HG03432 (cell line): ENCODE data around the gene FLT3LG.
"Not testable (repeated sequence)": the region's sequence is repeated elsewhere in the genome, so short reads cannot be mapped to it uniquely, and the experiment has no call there.

ENCODE experiments used
- ATAC-seq: cut with Tn5 transposase; IDR thresholded peaks from one replicate; pipeline ENCODE4 v1.9.1; 2021; ENCODE audit warnings: mild to moderate bottlenecking, moderate library complexity; ENCODE audit not compliant: unreplicated experiment

FLT3LG gene

DNA sequence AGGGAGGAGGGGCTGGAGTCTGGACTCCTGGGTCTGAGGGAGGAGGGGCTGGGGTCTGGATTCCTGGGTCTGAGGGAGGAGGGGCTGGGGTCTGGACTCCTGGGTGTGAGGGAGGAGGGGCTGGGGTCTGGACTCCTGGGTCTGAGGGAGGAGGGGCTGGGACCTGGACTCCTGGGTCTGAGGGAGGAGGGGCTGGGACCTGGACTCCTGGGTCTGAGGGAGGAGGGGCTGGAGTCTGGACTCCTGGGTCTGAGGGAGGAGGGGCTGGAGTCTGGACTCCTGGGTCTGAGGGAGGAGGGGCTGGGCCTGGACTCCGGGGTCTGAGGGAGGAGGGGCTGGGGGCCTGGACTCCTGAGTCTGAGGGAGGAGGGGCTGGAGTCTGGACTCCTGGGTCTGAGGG is 12.9 kb upstream of the FLT3LG start:
- not testable (repeated sequence) for ATAC-seq

DNA sequence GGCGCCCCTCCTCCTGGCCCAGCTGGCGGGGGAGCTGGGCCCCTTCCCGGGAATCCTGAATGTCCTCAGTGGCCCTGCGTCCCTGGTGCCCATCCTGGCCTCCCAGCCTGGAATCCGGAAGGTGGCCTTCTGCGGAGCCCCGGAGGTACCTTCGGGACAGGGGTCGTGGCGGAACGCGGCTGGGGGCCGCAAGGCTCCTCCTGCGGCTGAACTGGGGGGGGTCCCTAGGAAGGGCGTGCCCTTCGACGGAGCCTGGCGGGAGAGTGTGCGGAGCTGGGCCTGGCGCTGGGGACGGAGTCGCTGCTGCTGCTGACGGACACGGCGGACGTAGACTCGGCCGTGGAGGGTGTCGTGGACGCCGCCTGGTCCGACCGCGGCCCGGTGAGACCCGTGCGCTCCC is 12.4 kb upstream of the FLT3LG start:
- ATAC-seq = no peak

DNA sequence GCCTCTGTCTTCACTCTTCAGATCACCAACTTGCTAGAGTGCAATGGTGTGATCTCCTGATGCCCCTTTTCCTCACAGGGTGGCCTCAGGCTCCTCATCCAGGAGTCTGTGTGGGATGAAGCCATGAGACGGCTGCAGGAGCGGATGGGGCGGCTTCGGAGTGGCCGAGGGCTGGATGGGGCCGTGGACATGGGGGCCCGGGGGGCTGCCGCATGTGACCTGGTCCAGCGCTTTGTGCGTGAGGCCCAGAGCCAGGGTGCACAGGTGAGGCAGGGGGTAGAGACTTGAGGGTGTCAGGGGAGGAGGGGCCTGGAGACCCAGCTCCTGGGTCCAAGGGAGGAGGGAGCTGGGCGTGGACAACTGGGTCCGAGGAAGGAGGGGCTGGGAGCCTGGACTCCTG is 11.5 kb upstream of the FLT3LG start:
- ATAC-seq = no peak

DNA sequence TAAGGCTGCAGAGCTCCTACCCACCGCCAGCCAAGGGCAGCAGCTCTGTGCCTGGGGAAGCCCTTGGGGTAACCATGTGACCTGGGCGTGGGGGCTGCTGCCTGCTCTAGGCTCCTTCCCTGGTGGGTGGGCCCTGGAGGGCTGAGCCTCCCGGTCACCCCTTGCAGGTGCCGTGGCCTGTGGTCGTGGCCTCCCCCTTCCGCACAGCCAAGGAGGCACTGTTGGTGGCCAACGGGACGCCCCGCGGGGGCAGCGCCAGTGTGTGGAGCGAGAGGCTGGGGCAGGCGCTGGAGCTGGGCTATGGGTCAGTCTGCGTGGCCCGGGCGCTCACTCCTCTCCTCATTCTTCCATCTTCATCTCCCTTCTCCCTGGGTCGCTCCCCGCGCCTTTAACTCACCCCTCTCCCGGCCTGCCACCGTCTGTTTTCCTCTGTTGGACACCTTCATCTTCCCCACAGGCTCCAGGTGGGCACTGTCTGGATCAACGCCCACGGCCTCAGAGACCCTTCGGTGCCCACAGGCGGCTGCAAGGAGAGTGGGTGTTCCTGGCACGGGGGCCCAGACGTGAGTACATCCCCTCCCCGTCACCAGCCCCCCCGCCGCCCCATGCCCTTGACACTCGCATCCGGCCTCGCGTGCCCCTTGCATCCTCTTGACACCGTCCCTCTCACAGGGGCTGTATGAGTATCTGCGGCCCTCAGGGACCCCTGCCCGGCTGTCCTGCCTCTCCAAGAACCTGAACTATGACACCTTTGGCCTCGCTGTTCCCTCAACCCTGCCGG is 9.9 kb upstream of the FLT3LG start:
- no peak for ATAC-seq

DNA sequence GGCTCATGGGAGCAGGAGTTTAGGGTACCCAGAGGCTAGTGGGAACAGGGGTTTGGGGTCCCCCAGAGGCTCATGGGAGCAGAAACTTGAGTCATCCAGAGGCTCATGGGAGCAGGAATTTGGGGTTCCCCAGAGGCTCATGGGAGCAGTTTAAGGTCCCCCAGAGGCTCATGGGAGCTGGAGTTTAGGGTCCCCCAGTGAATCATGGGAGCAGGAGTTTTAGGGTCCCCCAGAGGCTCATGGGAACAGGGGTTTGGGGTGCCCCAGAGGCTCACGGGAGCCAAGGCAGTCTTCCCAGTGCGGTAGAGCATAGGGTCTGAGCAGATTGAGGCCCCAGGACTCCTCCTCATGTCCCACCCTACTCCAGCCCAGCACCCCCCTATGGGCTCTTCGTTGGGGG is 8.6 kb upstream of the FLT3LG start:
- ATAC-seq = no peak

DNA sequence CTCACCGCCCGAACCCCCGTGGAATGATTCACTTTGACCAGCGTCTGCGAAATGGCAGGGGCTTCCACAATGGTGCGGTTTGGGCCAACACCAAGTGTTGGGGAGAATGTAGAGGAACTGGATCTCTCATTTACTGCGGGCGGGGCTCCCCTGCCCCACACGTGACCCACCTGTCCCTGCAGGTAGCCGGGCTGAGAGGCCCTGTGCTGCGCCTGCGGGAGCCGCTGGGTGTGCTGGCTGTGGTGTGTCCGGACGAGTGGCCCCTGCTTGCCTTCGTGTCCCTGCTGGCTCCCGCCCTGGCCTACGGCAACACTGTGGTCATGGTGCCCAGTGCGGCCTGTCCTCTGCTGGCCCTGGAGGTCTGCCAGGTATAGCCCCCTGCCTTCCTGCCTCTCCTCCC is 5.8 kb upstream of the FLT3LG start:
- no peak for ATAC-seq

DNA sequence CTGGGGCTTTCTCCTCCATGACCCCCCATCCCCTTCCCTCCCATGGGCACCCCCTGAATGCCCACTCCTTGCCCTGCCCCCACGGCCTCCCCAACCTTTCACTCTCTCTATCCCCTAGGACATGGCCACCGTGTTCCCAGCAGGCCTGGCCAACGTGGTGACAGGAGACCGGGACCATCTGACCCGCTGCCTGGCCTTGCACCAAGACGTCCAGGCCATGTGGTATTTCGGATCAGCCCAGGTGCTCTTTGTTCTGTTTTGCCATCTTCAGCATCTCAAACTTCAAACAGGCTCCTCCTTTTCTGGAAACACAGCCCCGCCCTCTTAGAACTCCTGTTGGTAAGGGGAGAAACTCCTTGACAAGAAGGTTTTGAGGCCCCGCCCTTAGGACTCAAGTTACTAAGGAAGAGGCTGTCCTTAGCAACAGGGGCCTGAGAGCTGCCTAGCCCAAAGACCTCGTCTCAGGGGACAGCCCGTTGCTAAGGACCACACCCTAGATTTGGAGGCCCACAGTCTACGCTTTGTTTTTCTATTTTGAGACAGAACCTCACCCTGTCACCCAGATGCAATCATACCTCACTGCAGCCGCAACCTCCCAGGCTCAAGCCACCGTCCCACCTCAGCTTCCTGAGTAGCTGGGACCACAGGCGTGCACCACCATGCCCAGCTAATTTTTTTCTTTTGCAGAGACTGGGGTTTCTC is 5.1 kb upstream of the FLT3LG start:
- ATAC-seq = peak; percentile 47

DNA sequence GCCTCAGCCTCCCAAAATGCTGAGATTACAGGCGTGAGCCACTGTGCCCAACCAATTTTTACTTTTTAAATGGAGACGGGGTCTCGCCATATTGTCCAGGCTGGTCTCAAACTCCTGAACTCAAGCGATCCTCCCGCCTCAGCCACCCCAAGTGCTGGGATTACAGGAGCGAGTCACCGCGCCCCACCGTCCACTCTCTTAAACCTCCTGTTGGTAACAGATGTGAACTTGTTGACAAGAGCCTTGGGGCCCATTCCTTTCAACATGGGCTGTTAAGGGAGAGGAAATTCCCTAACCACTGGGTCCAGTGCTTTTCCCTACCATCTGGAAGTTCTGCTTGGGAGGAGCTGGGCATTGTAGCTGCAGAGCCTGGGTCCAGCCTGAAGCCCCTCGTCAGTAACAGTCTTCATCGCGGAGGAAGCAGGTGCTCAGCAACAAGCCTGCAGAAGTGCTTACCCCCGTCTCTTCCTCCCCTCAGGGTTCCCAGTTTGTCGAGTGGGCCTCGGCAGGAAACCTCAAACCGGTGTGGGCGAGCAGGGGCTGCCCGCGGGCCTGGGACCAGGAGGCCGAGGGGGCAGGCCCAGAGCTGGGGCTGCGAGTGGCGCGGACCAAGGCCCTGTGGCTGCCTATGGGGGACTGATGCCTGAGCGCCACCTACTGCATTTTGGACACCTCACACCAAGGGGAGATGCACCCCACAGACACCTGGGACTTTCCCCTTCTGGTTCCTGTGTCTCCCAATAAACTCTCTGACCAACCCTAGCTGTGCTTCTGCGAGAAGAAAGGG is 4.0 kb upstream of the FLT3LG start:
- no peak for ATAC-seq

DNA sequence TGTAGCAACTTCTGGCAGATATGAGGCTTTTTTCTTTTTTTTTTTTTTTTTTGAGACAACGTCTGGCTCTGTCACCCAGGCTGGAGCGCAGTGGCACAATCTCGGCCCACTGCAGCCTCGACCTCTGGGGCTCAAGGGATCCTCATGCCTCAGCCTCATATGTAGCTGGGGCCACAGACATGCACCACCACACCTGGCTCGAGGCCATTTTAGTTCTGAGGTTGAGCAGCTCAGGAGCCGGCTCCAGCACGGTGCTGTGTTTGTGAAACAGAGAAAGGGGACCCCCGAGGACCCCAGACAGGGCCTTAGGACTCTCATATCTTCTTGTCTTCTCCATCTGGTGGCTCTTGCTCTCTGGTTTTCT is 3.4 kb upstream of the FLT3LG start:
- no peak for ATAC-seq

DNA sequence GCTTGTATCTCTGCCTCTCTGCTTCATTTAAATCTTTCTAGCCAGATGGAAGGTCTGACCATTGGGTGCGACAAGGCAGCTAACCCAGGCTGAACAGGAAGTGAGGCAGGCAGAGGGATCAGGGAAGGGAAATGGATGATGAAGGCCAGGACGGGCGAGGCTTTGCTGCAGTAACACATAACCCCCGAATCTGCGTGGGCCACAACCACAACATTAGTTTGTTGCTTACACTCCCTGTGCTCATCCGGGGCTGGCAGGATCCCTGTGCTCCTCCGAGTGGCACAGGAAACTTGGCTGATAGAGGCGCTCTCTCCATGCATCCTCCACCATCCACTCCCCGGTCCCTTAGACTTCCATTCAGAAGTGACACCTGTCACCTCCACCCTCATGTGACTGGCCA is 1.1 kb upstream of the FLT3LG start:
- ATAC-seq = no peak

DNA sequence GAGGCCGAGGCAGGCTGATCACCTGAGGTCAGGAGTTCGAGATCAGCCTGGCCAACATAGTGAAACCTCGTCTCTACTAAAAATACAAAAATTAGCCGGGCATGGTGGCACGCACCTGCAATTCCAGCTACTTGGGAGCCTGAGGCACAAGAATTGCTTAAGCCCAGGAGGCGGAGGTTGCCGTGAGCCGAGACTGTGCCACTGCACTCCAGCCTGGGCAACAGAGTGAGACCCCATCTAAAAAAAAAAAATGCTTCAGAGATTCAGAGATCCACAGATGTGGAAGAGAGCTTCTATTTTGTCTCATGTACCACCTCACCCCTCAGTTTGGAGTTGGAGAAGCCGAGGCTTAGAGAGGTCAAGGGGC is 531 bp upstream of the FLT3LG start:
- not testable (repeated sequence) for ATAC-seq

DNA sequence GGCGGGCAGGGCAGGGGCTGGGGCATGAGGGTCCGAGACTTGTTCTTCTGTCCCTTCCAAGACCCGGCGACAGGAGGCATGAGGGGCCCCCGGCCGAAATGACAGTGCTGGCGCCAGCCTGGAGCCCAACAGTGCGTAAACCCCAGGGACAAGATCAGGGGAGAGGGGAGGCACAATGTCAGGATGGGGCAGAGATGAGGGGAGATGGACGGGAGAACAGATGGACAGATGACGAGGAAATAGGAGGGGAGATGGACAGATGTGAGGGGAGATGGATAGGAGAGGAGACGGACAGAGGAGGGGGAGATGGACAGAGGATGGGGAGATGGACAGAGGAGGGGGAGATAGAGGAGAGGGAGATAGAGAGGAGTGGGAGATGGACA is 518 bp downstream of the FLT3LG start:
- ATAC-seq = no peak

DNA sequence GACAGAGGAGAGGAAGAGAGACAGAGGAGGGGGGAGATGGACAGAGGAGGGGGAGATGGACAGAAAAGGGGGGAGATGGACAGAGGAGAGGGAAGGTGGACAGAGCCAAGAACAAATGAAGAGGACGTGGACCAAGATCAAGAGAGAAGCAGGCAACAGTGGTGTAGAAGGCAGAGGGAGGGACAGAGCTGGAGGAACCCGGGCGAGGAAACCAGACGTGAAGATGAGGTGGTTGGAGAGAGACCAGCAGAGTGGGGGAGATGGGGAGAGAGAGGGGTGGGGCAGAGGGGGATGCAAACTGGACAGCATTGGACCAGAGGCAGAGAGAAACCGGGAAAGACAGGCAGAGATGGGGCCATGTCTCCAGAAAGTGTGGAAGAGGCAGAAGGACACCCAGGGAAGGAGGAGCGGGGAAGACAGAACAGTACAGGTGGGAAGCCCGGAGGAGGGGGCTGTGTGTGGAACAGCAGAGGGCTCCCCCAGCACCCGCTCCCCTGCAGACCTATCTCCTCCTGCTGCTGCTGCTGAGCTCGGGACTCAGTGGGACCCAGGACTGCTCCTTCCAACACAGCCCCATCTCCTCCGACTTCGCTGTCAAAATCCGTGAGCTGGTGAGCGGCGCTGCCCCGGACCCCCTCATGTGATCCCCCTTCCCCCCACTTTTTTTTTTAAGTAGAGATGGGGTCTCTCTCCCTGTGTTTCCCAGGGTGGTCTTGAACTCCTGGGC is 1.3 kb downstream of the FLT3LG start:
- ATAC-seq = no peak

DNA sequence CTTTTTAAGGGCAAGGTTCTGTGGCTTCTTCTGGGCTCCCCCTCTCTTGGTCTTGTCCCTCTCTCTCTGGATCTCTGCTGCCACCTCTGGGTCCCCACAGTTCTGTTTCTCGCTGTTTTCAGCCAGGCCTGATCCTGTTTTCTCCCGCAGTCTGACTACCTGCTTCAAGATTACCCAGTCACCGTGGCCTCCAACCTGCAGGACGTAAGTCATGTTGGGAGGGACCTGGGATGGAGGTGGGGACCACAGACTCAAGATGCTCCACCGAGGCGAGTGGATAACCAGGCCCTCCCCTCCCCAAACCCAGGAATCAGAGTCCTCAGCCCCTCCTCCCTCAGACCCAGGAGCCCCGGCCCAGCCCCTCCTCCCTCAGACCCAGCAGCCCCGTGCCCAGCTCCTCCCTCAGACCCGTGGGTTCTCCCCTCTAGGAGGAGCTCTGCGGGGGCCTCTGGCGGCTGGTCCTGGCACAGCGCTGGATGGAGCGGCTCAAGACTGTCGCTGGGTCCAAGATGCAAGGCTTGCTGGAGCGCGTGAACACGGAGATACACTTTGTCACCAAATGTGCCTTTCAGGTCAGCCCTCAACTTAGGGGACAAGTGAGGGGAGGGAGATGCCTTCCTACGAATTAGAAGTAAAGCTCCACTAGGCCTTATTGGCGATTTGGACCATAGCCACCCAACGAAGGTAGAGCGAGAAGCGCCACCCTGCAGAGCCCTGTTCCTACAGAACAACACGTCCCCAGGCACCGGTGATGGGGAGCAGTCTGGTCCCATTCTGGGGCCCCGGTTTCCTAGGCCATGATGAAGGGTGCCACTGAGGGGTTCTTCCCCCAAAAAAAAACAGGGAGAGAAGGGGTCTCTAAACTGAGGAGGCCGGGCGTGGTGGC is 2.2 kb downstream of the FLT3LG start:
- ATAC-seq = no peak

DNA sequence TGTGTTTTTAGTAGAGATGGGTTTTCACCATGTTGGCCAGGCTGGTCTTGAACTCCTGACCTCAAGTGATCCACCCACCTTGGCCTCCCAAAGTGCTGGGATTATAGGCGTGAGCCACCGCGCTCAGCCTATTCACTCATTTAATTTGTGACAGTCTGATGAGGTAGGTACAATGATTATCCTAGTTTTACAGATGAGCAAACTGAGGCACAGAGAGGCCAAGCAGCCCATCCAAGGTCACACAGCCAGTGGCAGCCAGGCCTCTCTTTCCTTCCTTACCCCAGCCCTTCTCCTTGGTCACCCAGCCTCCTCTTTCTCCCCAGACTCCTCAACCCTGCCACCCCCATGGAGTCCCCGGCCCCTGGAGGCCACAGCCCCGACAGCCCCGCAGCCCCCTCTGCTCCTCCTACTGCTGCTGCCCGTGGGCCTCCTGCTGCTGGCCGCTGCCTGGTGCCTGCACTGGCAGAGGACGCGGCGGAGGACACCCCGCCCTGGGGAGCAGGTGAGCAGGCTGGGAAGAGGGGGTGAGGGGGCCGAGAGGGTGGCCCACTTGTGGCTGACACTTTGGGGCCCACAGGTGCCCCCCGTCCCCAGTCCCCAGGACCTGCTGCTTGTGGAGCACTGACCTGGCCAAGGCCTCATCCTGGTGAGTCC is 6.1 kb downstream of the FLT3LG start:
- no peak for ATAC-seq

DNA sequence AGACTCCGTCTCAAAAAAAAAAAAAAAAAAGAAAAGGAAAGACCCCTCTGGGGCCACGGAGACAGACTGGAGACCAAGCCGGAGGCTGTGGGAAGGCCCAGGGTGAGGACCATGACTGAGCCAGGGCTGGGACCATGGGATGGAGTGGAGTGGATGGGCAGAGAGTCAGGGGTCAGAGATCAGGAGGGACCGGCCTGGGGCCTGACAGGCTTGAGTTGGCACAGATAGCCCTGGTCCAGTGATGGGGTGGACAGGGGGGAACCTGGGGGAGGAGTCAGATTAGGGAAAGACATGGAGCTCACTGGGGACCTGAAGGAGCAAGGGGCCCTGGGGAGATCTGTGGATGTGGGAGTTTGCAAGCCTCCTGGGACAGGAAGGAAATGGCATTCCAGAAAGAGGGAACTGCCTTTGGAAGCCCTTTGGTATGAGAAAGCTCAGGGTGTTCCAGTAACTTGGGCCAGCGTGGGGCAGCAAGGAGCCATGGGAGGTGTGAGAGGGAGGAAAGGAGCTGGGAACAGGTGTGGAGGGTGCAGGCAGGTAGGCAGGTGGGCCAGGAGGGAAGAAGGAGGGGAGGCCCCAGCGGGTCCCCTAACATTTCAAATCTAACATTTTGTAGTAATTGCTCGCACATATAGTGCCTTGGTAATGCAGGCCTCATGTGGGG is 7.1 kb downstream of the FLT3LG start:
- ATAC-seq = no peak

DNA sequence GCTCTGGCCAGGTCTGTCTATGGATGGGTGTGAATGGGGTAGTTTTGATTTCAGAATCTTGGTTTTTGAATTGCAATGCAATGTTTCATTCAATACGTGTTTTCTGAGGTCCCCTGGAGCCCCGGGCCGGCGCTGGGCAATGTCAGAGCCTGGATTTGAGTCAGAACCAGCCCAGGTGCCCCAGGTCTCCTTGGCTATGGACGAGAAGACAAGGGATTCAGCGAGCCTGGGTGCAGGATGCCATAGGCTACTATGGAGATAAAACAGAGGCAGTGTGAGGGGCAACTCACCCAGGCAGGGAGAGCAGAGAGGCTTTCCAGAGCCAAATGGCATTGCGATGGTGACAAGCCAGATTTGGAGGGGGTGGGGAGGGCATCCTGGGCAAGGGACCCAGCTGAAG is 12.2 kb downstream of the FLT3LG start:
- ATAC-seq = no peak

DNA sequence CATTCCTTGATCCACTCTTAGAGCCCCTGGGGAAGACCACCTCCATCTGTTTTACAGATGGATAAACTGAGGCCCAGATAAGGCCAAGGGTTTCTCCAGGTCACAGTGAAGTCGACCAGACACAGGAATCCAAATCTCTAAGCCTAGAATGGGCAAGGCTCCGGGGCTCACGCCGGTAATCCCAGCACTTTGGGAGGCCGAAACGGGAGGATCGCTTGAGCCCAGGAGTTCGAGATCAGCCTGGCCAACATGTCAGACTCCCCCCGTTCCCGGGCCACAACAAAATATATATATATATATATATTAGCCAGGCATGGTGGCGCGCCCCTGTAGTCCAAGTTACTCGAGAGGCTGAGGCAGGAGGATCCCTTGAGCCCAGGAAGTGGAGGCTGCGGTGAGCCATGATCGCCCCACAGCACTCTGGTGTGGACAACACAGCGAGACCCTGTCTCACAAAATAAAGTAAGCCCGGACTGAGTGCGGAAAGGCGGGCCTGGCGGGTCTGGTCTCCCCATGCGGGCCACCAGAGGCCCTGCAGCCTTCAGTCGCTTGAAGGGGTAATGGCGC is 12.8 kb downstream of the FLT3LG start:
- no peak for ATAC-seq
